H1 (cell line): Measurements from ENCODE around the gene KRTAP4-5. TPM values are rescaled to one million over a fixed set of nuclear protein-coding genes. Genes with fewer than 3 reads are reported as not detected.

Source experiments
- polyA plus RNA-seq, 7 experiments: library from polyadenylated mRNA; depleted of rRNA in 3 of 7; stranded (reverse) in 5 of 7; unstranded in 2 of 7; fragments of >200 nt in 5 of 7; fragments of 200-250 nt in 2 of 7; gene quantifications; 1 replicate in 5 of 7; 2 replicates in 1 of 7; 4 replicates in 1 of 7; pipeline versions ENCODE4 v1.2.1 to v1.2.3, GENCODE V29; 2011 to 2013; ENCODE audit warnings: missing spikeins in 2 of 7, mixed read lengths in 2 of 7
- small RNA-seq: library from polyadenylated mRNA; stranded (forward); fragments of <200 nt; extraction: miRNeasy Mini kit (QIAGEN cat#:217004); gene quantifications from one replicate; pipeline ENCODE3, GENCODE V24; 2013; ENCODE audit not compliant: insufficient read depth
- total RNA-seq: library from RNA; stranded (reverse); fragmentation: NEBNext Ultra II Directional; extraction: Animal tissue kit (Norgen Biotek cat#: 25700); gene quantifications from 2 replicates; pipeline ENCODE4 v1.2.1, GENCODE V29; 2021

KRTAP4-5 gene
- total and polyA plus RNA-seq, 2 of the 8 experiments (the other 6 are each of a cell fraction or from before 2014, with no cell fraction given), result not detected

Small RNAs within 50 kb of the gene (small RNA-seq; reads per million reads assigned to genes)
- gene KRTAP4-17P, result not detected

Other genes with a start within 250 kb of the KRTAP4-5 start
Only the 30 nearest of the 40 such genes appear.
- not detected in 2 replicates for gene KRTAP3-2, start 149.9 kb downstream of the KRTAP4-5 start, total RNA-seq
- gene KRTAP3-2, start 149.9 kb downstream of the KRTAP4-5 start, polyA plus RNA-seq (2011; rRNA removed), result not detected in 2 replicates
- not detected in 2 replicates for gene KRTAP3-1, start 140.7 kb downstream of the KRTAP4-5 start, total RNA-seq
- gene KRTAP3-1, start 140.7 kb downstream of the KRTAP4-5 start, polyA plus RNA-seq (2011; rRNA removed), result not detected in 2 replicates
- not detected in 2 replicates for gene KRTAP1-5, start 122.6 kb downstream of the KRTAP4-5 start, total RNA-seq
- not detected in 2 replicates for gene KRTAP1-5, start 122.6 kb downstream of the KRTAP4-5 start, polyA plus RNA-seq (2011; rRNA removed)
- gene KRTAP1-4, start 119.6 kb downstream of the KRTAP4-5 start, total RNA-seq, result not detected in 2 replicates
- gene KRTAP1-4, start 119.6 kb downstream of the KRTAP4-5 start, polyA plus RNA-seq (2011; rRNA removed), result not detected in 2 replicates
- gene KRTAP1-3, start 115.0 kb downstream of the KRTAP4-5 start, total RNA-seq, result not detected in 2 replicates
- not detected in 2 replicates for gene KRTAP1-3, start 115.0 kb downstream of the KRTAP4-5 start, polyA plus RNA-seq (2011; rRNA removed)
- not detected in 2 replicates for gene KRTAP1-1, start 108.4 kb downstream of the KRTAP4-5 start, total RNA-seq
- gene KRTAP1-1, start 108.4 kb downstream of the KRTAP4-5 start, polyA plus RNA-seq (2011; rRNA removed), result not detected in 2 replicates
- not detected in 2 replicates for gene KRTAP2-1, start 102.5 kb downstream of the KRTAP4-5 start, total RNA-seq
- gene KRTAP2-1, start 102.5 kb downstream of the KRTAP4-5 start, polyA plus RNA-seq (2011; rRNA removed), result not detected in 2 replicates
- not detected in 2 replicates for gene KRTAP2-2, start 94.6 kb downstream of the KRTAP4-5 start, total RNA-seq
- not detected in 2 replicates for gene KRTAP2-2, start 94.6 kb downstream of the KRTAP4-5 start, polyA plus RNA-seq (2011; rRNA removed)
- gene KRTAP2-3, start 89.7 kb downstream of the KRTAP4-5 start, total RNA-seq, result not detected in 2 replicates
- not detected in 2 replicates for gene KRTAP2-3, start 89.7 kb downstream of the KRTAP4-5 start, polyA plus RNA-seq (2011; rRNA removed)
- gene KRTAP2-4, start 83.9 kb downstream of the KRTAP4-5 start, total RNA-seq, result not detected in 2 replicates
- not detected in 2 replicates for gene KRTAP2-4, start 83.9 kb downstream of the KRTAP4-5 start, polyA plus RNA-seq (2011; rRNA removed)
- gene KRTAP4-7, start 65.7 kb downstream of the KRTAP4-5 start, total RNA-seq, result not detected in 2 replicates
- gene KRTAP4-7, start 65.7 kb downstream of the KRTAP4-5 start, polyA plus RNA-seq (2011; rRNA removed), result not detected in 2 replicates
- not detected in 2 replicates for gene KRTAP4-8, start 51.7 kb downstream of the KRTAP4-5 start, total RNA-seq
- gene KRTAP4-8, start 51.7 kb downstream of the KRTAP4-5 start, polyA plus RNA-seq (2011; rRNA removed), result not detected in 2 replicates
- gene KRTAP4-16, start 47.6 kb downstream of the KRTAP4-5 start, total RNA-seq, result not detected in 2 replicates
- gene KRTAP4-16, start 47.6 kb downstream of the KRTAP4-5 start, polyA plus RNA-seq (2011; rRNA removed), result not detected in 2 replicates
- gene KRTAP4-9, start 44.4 kb downstream of the KRTAP4-5 start, total RNA-seq, result not detected in 2 replicates
- gene KRTAP4-9, start 44.4 kb downstream of the KRTAP4-5 start, polyA plus RNA-seq (2011; rRNA removed), result 0.06 TPM in 1 of 2 replicates, not detected in the other
- gene KRTAP4-11, start 31.5 kb downstream of the KRTAP4-5 start, total RNA-seq, result not detected in 2 replicates
- gene KRTAP4-11, start 31.5 kb downstream of the KRTAP4-5 start, polyA plus RNA-seq (2011; rRNA removed), result not detected in 2 replicates
- not detected in 2 replicates for gene KRTAP4-12, start 25.6 kb downstream of the KRTAP4-5 start, total RNA-seq
- gene KRTAP4-12, start 25.6 kb downstream of the KRTAP4-5 start, polyA plus RNA-seq (2011; rRNA removed), result not detected in 2 replicates
- gene KRTAP4-6, start 9.3 kb downstream of the KRTAP4-5 start, total RNA-seq, result not detected in 2 replicates
- not detected in 2 replicates for gene KRTAP4-6, start 9.3 kb downstream of the KRTAP4-5 start, polyA plus RNA-seq (2011; rRNA removed)
- not detected in 2 replicates for gene KRTAP4-4, start 10.9 kb upstream of the KRTAP4-5 start, total RNA-seq
- not detected in 2 replicates for gene KRTAP4-4, start 10.9 kb upstream of the KRTAP4-5 start, polyA plus RNA-seq (2011; rRNA removed)
- not detected in 2 replicates for gene KRTAP4-3, start 18.4 kb upstream of the KRTAP4-5 start, total RNA-seq
- gene KRTAP4-3, start 18.4 kb upstream of the KRTAP4-5 start, polyA plus RNA-seq (2011; rRNA removed), result not detected in 2 replicates
- gene KRTAP4-2, start 28.4 kb upstream of the KRTAP4-5 start, total RNA-seq, result not detected in 2 replicates
- not detected in 2 replicates for gene KRTAP4-2, start 28.4 kb upstream of the KRTAP4-5 start, polyA plus RNA-seq (2011; rRNA removed)
- gene KRTAP4-1, start 35.1 kb upstream of the KRTAP4-5 start, total RNA-seq, result not detected in 2 replicates
- 0.16 TPM in 1 of 2 replicates, not detected in the other for gene KRTAP4-1, start 35.1 kb upstream of the KRTAP4-5 start, polyA plus RNA-seq (2011; rRNA removed)
- gene KRTAP9-1, start 40.1 kb upstream of the KRTAP4-5 start, total RNA-seq, result not detected in 2 replicates
- not detected in 2 replicates for gene KRTAP9-1, start 40.1 kb upstream of the KRTAP4-5 start, polyA plus RNA-seq (2011; rRNA removed)
- not detected in 2 replicates for gene KRTAP9-2, start 76.8 kb upstream of the KRTAP4-5 start, total RNA-seq
- not detected in 2 replicates for gene KRTAP9-2, start 76.8 kb upstream of the KRTAP4-5 start, polyA plus RNA-seq (2011; rRNA removed)
- not detected in 2 replicates for gene KRTAP9-3, start 82.6 kb upstream of the KRTAP4-5 start, total RNA-seq
- gene KRTAP9-3, start 82.6 kb upstream of the KRTAP4-5 start, polyA plus RNA-seq (2011; rRNA removed), result not detected in 2 replicates
- not detected in 2 replicates for gene KRTAP9-8, start 88.2 kb upstream of the KRTAP4-5 start, total RNA-seq
- gene KRTAP9-8, start 88.2 kb upstream of the KRTAP4-5 start, polyA plus RNA-seq (2011; rRNA removed), result not detected in 2 replicates
- not detected in 2 replicates for gene KRTAP9-4, start 99.9 kb upstream of the KRTAP4-5 start, total RNA-seq
- gene KRTAP9-4, start 99.9 kb upstream of the KRTAP4-5 start, polyA plus RNA-seq (2011; rRNA removed), result 0.13 TPM in 1 of 2 replicates, not detected in the other
- gene KRTAP9-9, start 105.6 kb upstream of the KRTAP4-5 start, total RNA-seq, result not detected in 2 replicates
- gene KRTAP9-9, start 105.6 kb upstream of the KRTAP4-5 start, polyA plus RNA-seq (2011; rRNA removed), result not detected in 2 replicates
- gene KRTAP9-6, start 115.6 kb upstream of the KRTAP4-5 start, total RNA-seq, result not detected in 2 replicates
- not detected in 2 replicates for gene KRTAP9-6, start 115.6 kb upstream of the KRTAP4-5 start, polyA plus RNA-seq (2011; rRNA removed)
- not detected in 2 replicates for gene KRTAP9-7, start 125.9 kb upstream of the KRTAP4-5 start, total RNA-seq
- gene KRTAP9-7, start 125.9 kb upstream of the KRTAP4-5 start, polyA plus RNA-seq (2011; rRNA removed), result not detected in 2 replicates
- not detected in 2 replicates for gene KRTAP29-1, start 153.0 kb upstream of the KRTAP4-5 start, total RNA-seq
- not detected in 2 replicates for gene KRTAP29-1, start 153.0 kb upstream of the KRTAP4-5 start, polyA plus RNA-seq (2011; rRNA removed)